Pancreas (tissue), 10 donors: ENCODE measurements around the gene ACBD7. TPM values are rescaled to one million over a fixed set of nuclear protein-coding genes. Genes with fewer than 3 reads are reported as not detected.

Source experiments
- ATAC-seq, 4 donors: fragments of 200-7000 bp; cut with Tn5 transposase; one replicate each; pipeline versions ENCODE4 v1.8.0 to v1.9.1; 2020; ENCODE audit warnings: mild to moderate bottlenecking in 4 of 4, moderate library complexity in 4 of 4
- DNase-seq, 6 donors: peaks; one replicate each; pipeline ENCODE4 v3.0.0-alpha.2; 2020
- FAIRE-seq: peaks from 2 replicates; lab custom pipeline; 2012; peaks lifted over from hg19 to GRCh38; lab: Jason Lieb, UNC
- H3K27ac ChIP-seq, 4 donors: fragments of 200-600 bp; sonication (generic); 1 replicate in 3 of 4; 2 replicates in 1 of 4; pipeline versions ENCODE4 v1.5.0 to v1.8.0; 2020
- H3K27me3 ChIP-seq, 4 donors: fragments of 200-600 bp; one replicate each; pipeline ENCODE4 v1.8.0; 2021
- H3K36me3 ChIP-seq, 3 donors: fragments of 200-600 bp; sonication (generic) in 1 of 3; one replicate each; pipeline versions ENCODE4 v1.5.0 to v1.8.0; 2020 to 2021
- H3K4me1 ChIP-seq, 3 donors: fragments of 200-600 bp; one replicate each; pipeline ENCODE4 v1.8.0; 2021
- H3K4me3 ChIP-seq, 4 donors: fragments of 200-600 bp; sonication (generic) in 2 of 4; one replicate each; pipeline versions ENCODE4 v1.5.0 to v1.8.0; 2020 to 2021
- H3K9me3 ChIP-seq, 4 donors: fragments of 200-600 bp; one replicate each; pipeline ENCODE4 v1.8.0; 2021
- WGBS, 2 donors: extraction: QIAGEN DNeasy Blood & Tissue Kit; methylation state at CpG; one replicate each; pipeline ENCODE4 v1.1.7; 2013; 5-methylcytosine and 5-hydroxymethylcytosine counted together
- intact Hi-C, 3 donors: fragments of 100-400 bp; cut with DNase I; formaldehyde crosslinking; loops; one replicate each; pipeline versions ENCODE4 v1.11.1 to v1.14.2; 2022
- polyA plus RNA-seq, 2 donors: library from polyadenylated mRNA; stranded (reverse); fragments of 200-250 nt; gene quantifications; one replicate each; pipeline ENCODE4 v1.2.3, GENCODE V29; 2013
- total RNA-seq, 6 donors: library from RNA; stranded (reverse); fragmentation: NEBNext Ultra II Directional in 4 of 6; extraction: Animal tissue kit (Norgen Biotek cat#: 25700) in 4 of 6; gene quantifications; one replicate each; pipeline versions ENCODE4 v1.2.1 to v1.2.4, GENCODE V29; 2021 to 2023
- TF ChIP-seq, protein P1 (sequence below), 4 donors: fragments of 200-600 bp; sonication (generic) in 3 of 4; IDR thresholded peaks; one replicate each; pipeline versions ENCODE4 v1.5.0 to v1.8.0; 2021; ENCODE audit warnings: antibody characterized with exemption in 4 of 4
- donor health status: healthy with polysubstance abuse.
- donor health status: DM: no; HTN: no; CAD: no; lungs with moderate emphysema.
- donor health status: DM: no; HTN: no; CAD: no.
- donor health status: control.
- donor health status: control.
- donor health status: Bipolar disorder and iron deficiency.
- donor health status: DM: yes; HTN: yes; CAD: no.
- donor health status: DM: no; HTN: no; CAD: no.
- donor health status: DM: no; HTN: no; CAD: no.
- donor health status: DM: yes; HTN: yes; CAD: no.

The ACBD7 gene
- total and polyA plus RNA-seq, 8 donors = 0.07 to 0.59 (median 0.29) TPM; not detected in 3

DNA sequence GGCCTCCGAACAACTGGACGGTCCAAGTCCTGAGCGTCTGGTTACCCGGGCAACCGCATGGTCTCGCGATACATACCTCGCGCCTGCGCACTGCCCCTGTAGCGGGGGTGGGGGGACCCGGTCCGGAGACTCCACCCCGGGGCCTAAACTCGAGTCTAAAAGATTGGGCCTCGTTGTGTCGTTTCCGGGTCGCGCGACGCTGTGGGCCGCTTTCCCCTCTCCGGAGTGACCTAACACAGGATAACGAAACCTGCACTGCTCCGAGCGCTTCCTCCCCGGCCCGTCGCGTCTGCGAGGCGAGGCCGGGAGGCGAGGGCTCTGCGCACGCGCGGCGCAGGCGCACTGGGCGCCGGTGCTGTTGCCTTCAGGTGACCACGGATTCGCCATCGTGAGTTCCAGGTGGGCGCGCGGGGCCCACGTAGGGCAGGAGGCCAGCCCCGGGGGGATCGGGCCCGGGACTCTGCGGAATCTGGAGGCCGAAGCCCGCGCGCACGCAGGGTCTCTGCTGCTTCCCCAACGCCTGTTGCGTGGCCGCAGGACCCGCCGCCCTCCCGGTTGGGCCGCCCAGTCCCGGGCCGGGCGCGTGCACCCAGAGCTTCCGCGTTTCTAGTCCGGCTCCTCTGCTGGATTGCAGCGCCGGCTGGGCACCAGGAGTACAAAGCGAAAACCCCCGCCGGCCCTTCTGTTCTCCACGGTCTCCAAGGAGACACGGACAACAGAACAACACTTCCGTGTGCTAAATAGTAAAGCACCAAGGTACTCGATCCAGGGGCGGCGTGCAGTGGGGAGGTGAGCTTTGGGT lies 8.6 kb upstream of the ACBD7 start, which contains the start of gene RPP38:
Gene RPP38, plus strand, starts transcription at position 345 of the 802 bp plus-strand sequence. CDS start 5,960 bp downstream, outside the sequence.
- Histone ChIP-seq H3K27me3 (no peaks in the 10 kb centered on the region), H3K4me1 (peaks cover 0 to 21% (median 16%) of the 10 kb centered on the region in 3 donors), H3K27ac (peak within 1 kb of the TSS; percentile 93 to 97 (median 96)), H3K9me3 (no peaks in the 10 kb centered on the region), H3K36me3 (no peaks in the 10 kb centered on the region), H3K4me3 (peak within 1 kb of the TSS; percentile 79 to 98 (median 93))
- WGBS, 2 donors = 0 to 1% methylated on average over 71 to 84 of the region's 84 CpGs
- DNase-seq (peak; percentile 96 to 100 (median 98)), ATAC-seq (peak; percentile 94 to 98 (median 95)), FAIRE-seq (no peak)
- TF ChIP-seq, protein P1, sequence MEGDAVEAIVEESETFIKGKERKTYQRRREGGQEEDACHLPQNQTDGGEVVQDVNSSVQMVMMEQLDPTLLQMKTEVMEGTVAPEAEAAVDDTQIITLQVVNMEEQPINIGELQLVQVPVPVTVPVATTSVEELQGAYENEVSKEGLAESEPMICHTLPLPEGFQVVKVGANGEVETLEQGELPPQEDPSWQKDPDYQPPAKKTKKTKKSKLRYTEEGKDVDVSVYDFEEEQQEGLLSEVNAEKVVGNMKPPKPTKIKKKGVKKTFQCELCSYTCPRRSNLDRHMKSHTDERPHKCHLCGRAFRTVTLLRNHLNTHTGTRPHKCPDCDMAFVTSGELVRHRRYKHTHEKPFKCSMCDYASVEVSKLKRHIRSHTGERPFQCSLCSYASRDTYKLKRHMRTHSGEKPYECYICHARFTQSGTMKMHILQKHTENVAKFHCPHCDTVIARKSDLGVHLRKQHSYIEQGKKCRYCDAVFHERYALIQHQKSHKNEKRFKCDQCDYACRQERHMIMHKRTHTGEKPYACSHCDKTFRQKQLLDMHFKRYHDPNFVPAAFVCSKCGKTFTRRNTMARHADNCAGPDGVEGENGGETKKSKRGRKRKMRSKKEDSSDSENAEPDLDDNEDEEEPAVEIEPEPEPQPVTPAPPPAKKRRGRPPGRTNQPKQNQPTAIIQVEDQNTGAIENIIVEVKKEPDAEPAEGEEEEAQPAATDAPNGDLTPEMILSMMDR (IDR thresholded peaks at IDR 0.05) = no peak
- intact Hi-C loops = no loop called here

DNA sequence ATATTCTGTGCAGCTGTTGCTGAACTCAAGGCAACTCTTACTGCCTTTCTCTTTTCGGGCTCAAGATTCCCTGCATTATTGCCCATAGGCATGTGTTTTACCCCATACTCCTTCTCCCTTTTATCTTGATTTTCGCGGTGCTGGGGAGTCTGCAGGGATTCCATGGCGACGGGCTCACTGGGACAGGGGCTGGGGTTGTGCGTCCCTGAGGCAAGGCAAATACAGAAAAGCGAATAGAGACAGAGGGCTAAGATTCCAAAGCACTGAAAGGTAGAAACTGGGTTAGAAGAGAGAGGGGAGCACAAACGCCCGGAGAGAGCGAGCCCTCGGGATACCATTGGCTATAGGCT lies 8.1 kb upstream of the ACBD7 start:
- peak in 3 of 4 donors; percentile 5 to 35 (median 24) for ATAC-seq
- Histone ChIP-seq H3K27me3 (no peaks in the 10 kb centered on the region), H3K4me1 (peaks cover 0 to 21% (median 16%) of the 10 kb centered on the region in 3 donors), H3K9me3 (no peaks in the 10 kb centered on the region), H3K27ac (peak overlapping the region; percentile 93 to 97 (median 96)), H3K4me3 (peak overlapping the region; percentile 79 to 98 (median 93)), H3K36me3 (no peaks in the 10 kb centered on the region)
- 0% methylated on average over 11 of the region's 11 CpGs for WGBS, 2 donors
- TF ChIP-seq, protein P1 (IDR thresholded peaks at IDR 0.05) = no peak
- intact Hi-C loops = no loop called here
- FAIRE-seq = no peak
- no peak for DNase-seq

DNA sequence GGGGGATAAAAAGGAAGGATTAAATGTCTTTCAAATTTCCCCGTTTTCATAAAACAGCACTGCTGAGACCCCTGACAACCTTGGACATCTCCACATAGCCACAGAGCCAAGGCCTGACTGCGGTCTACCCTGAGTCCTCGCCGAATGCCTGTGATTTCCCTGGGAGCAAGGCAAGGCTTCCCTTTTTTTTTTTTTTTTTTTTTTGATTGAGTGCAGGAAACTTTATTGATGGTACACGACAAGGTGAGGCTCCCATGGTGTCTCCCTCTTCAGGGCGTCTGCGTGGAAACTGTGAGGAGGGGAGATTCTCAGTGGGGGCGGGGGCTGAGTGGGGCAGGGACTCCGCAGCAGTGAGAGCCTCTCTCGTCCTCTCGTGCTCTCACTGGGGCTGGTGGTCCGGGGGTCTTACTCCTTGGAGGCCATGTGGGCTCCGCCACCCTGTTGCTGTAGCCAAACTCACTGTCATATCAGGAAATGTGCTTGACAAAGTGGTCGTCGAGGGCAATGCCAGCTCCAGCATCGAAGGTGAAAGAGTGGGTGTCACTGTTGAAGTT lies 4.4 kb upstream of the ACBD7 start:
- Histone ChIP-seq H3K4me1 (peaks cover 0 to 6% (median 6%) of the 10 kb centered on the region in 3 donors), H3K4me3 (no peak overlapping the region), H3K36me3 (no peaks in the 10 kb centered on the region), H3K27me3 (no peaks in the 10 kb centered on the region), H3K9me3 (no peaks in the 10 kb centered on the region), H3K27ac (no peak overlapping the region)
- DNase-seq = no peak
- whole genome bisulfite sequencing, 2 donors = 77 to 89% methylated on average over 16 of the region's 16 CpGs
- intact Hi-C loops = no loop called here
- TF ChIP-seq, protein P1 (IDR thresholded peaks at IDR 0.05) = no peak
- ATAC-seq = no peak
- FAIRE-seq = no peak

DNA sequence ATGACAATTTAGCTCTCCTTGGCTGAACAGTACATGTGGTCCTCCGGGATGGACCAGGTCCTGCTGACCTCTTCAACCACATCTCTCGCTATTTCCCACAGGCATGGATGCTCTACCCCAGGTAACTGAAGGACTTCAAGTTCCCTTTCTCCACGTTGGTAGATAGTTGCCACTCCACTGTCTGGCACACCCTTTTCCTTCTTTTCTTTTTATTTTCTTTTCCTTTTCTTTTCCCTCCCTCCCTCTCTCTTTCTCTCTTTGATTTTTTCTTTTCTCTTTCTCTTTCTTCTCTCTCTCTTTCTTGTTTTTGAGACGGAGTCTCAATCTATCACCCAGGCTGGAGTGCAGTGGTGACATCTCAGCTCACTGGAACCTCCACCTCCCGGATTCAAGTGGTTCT lies 2.8 kb upstream of the ACBD7 start:
- Histone ChIP-seq H3K36me3 (no peaks in the 10 kb centered on the region), H3K27me3 (no peaks in the 10 kb centered on the region), H3K4me3 (no peak overlapping the region), H3K9me3 (no peaks in the 10 kb centered on the region), H3K4me1 (peaks cover 0 to 5% (median 5%) of the 10 kb centered on the region in 3 donors), H3K27ac (no peak overlapping the region)
- 68 to 80% methylated on average over 5 of the region's 5 CpGs for whole genome bisulfite sequencing, 2 donors
- intact Hi-C loops = no loop called here
- no peak for DNase-seq
- TF ChIP-seq, protein P1 (IDR thresholded peaks at IDR 0.05) = no peak
- FAIRE-seq = no peak
- ATAC-seq = no peak
